NCI-H526 treated with DMSO at 0.1 percent for 48 hours (cell line): ENCODE results near the gene RNF213.
"Not testable (repeated sequence)": the region's sequence is repeated elsewhere in the genome, so short reads cannot be mapped to it uniquely, and the experiment has no call there.

Experiments
- DNase-seq: peaks from one replicate; lab custom pipeline; 2025; lab: John Stamatoyannopoulos, UW

RNF213 gene

GRCh38 chr17:80224683-80225082 lies 36.0 kb upstream of the RNF213 start:
- no peak for DNase-seq

GRCh38 chr17:80225230-80225629 lies 35.4 kb upstream of the RNF213 start:
- no peak for DNase-seq

GRCh38 chr17:80227156-80227555 lies 33.5 kb upstream of the RNF213 start:
- DNase-seq: no peak

GRCh38 chr17:80227666-80228065 lies 33.0 kb upstream of the RNF213 start:
- no peak for DNase-seq

- no peak for DNase-seq
Measured at GRCh38 chr17:80228477-80228876, 32.2 kb upstream of the RNF213 start.

- DNase-seq: no peak
Measured at GRCh38 chr17:80229011-80229410, 31.6 kb upstream of the RNF213 start.

- DNase-seq: no peak
Measured at GRCh38 chr17:80232438-80232837, 28.2 kb upstream of the RNF213 start.

- DNase-seq: no peak
Measured at GRCh38 chr17:80233202-80233601, 27.4 kb upstream of the RNF213 start.

- no peak for DNase-seq
Measured at GRCh38 chr17:80236911-80237310, 23.7 kb upstream of the RNF213 start.

GRCh38 chr17:80237386-80237785 lies 23.3 kb upstream of the RNF213 start:
- DNase-seq: no peak

- no peak for DNase-seq
Measured at GRCh38 chr17:80242505-80242904, 18.1 kb upstream of the RNF213 start.

GRCh38 chr17:80243526-80244433 lies 16.9 kb upstream of the RNF213 start:
- no peak for DNase-seq

GRCh38 chr17:80244448-80244847 lies 16.2 kb upstream of the RNF213 start:
- DNase-seq: not testable (repeated sequence)

- DNase-seq: no peak
Measured at GRCh38 chr17:80244871-80245509, 15.7 kb upstream of the RNF213 start.

GRCh38 chr17:80245566-80246265 lies 14.9 kb upstream of the RNF213 start:
- no peak for DNase-seq

GRCh38 chr17:80246266-80246681 lies 14.4 kb upstream of the RNF213 start:
- DNase-seq: no peak

- DNase-seq: no peak
Measured at GRCh38 chr17:80246726-80247125, 13.9 kb upstream of the RNF213 start.

GRCh38 chr17:80247561-80247960 lies 13.1 kb upstream of the RNF213 start:
- no peak for DNase-seq

GRCh38 chr17:80248001-80248893 lies 12.4 kb upstream of the RNF213 start:
- no peak for DNase-seq

GRCh38 chr17:80248894-80249710 lies 11.6 kb upstream of the RNF213 start:
- DNase-seq: no peak

GRCh38 chr17:80251966-80252365 lies 8.7 kb upstream of the RNF213 start:
- no peak for DNase-seq
